GM21737 (cell line): ENCODE measurements around the gene OR5K1.
A peak's percentile ranks its signal among the peaks of the same experiment; 100 is the strongest.

Experiments
- ATAC-seq: cut with Tn5 transposase; IDR thresholded peaks from one replicate; pipeline ENCODE4 v1.9.1; 2021; ENCODE audit warnings: mild to moderate bottlenecking, moderate library complexity; ENCODE audit not compliant: unreplicated experiment

The OR5K1 gene

GRCh38 chr3:98513736-98514135 lies 50.7 kb downstream of the OR5K1 start:
- ATAC-seq, result no peak

DNA sequence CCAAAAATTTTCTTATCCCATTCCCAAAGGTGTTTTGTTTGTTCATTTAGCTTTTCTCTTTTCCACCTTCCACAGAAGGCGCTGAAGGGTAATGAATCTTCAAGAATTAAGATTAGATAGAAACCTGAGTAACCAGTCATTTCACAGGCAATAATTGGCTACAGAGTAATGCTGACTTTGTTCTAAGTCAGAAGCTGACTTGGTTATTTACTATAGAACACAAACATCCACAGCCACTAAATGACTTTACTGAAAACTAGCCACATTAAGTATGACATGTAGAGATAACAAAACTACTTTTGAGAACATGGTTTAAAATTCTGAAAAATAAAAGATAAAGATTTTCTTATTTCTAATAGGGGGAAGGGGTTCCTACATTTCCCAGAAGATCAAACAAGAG lies 51.9 kb downstream of the OR5K1 start:
- no peak for ATAC-seq

DNA sequence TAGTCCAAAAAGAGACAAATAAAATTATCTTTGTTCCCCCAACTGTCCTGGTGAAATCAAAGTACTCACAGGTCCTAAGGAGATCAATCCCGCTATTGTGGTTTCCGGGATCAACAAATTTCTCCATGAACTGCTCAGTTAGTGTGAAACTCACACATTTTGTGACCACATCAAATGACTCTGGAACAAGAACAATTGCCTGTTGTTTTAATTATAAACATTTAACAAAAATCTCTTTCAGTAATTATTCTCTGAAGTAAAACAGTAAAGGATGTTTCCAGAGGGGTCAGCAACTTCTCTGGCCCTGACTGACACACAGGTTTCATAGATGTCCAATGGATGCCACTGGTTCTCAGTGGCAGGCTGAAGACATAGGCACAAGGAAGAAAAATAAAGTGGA lies 55.8 kb downstream of the OR5K1 start:
- ATAC-seq, result no peak

- ATAC-seq, result no peak
Measured at GRCh38 chr3:98519351-98519750, 56.4 kb downstream of the OR5K1 start.

GRCh38 chr3:98521897-98522543 lies 59.0 kb downstream of the OR5K1 start:
- peak; percentile 26 for ATAC-seq
